CD4-positive, alpha-beta T cell treated with Interleukin-2 at 100 ng/mL for 4 hours (primary cell): Measurements from ENCODE around the gene P4HA2.
A peak's percentile ranks its signal among the peaks of the same experiment; 100 is the strongest.
"Not testable (repeated sequence)": the region's sequence is repeated elsewhere in the genome, so short reads cannot be mapped to it uniquely, and the experiment has no call there.

Experiments used
- DNase-seq: peaks from one replicate; pipeline ENCODE4 v3.0.0-alpha.2; 2020; ENCODE audit warnings: low spot score

The P4HA2 gene

GRCh38 chr5:132199116-132199680, 28.5 kb downstream of the P4HA2 start:
- DNase-seq = no peak

GRCh38 chr5:132198571-132198970, 29.1 kb downstream of the P4HA2 start:
- DNase-seq = no peak

- DNase-seq = no peak
Observed at GRCh38 chr5:132195727-132196126, 31.9 kb downstream of the P4HA2 start.

- DNase-seq = no peak
Observed at GRCh38 chr5:132193165-132193694, 34.4 kb downstream of the P4HA2 start.

- peak; percentile 42 for DNase-seq
Observed at GRCh38 chr5:132190161-132190817, 37.4 kb downstream of the P4HA2 start.

GRCh38 chr5:132184588-132184987, 43.1 kb downstream of the P4HA2 start:
- no peak for DNase-seq

GRCh38 chr5:132183723-132184122, 43.9 kb downstream of the P4HA2 start:
- DNase-seq = no peak

GRCh38 chr5:132182359-132183040, 45.2 kb downstream of the P4HA2 start:
- no peak for DNase-seq

GRCh38 chr5:132181011-132181629, 46.5 kb downstream of the P4HA2 start:
- no peak for DNase-seq

GRCh38 chr5:132180134-132180745, 47.4 kb downstream of the P4HA2 start:
- peak; percentile 5 for DNase-seq

GRCh38 chr5:132179405-132179804, 48.2 kb downstream of the P4HA2 start:
- DNase-seq = no peak

- no peak for DNase-seq
Observed at GRCh38 chr5:132177691-132178149, 49.9 kb downstream of the P4HA2 start.

- peak; percentile 15 for DNase-seq
Observed at GRCh38 chr5:132176987-132177386, 50.7 kb downstream of the P4HA2 start.

- DNase-seq = no peak
Observed at GRCh38 chr5:132176521-132176945, 51.1 kb downstream of the P4HA2 start.

- DNase-seq = no peak
Observed at GRCh38 chr5:132162945-132163344, 64.7 kb downstream of the P4HA2 start.

GRCh38 chr5:132161574-132162326, 65.9 kb downstream of the P4HA2 start:
- not testable (repeated sequence) for DNase-seq

GRCh38 chr5:132156413-132156812, 71.2 kb downstream of the P4HA2 start:
- DNase-seq = no peak

GRCh38 chr5:132150565-132150964, 77.1 kb downstream of the P4HA2 start:
- no peak for DNase-seq

GRCh38 chr5:132147663-132148062, 80.0 kb downstream of the P4HA2 start:
- no peak for DNase-seq

- DNase-seq = not testable (repeated sequence)
Observed at GRCh38 chr5:132145326-132145725, 82.3 kb downstream of the P4HA2 start.

GRCh38 chr5:132143148-132143547, 84.5 kb downstream of the P4HA2 start:
- DNase-seq = no peak
